Measurements from ENCODE around the gene ABCC8. TPM values are rescaled to one million over a fixed set of nuclear protein-coding genes. Genes with fewer than 3 reads are reported as not detected.

Gene ABCC8
- total and polyA plus RNA-seq, 5 donors: 0.61 to 6.8 (median 3.7) TPM

DNA sequence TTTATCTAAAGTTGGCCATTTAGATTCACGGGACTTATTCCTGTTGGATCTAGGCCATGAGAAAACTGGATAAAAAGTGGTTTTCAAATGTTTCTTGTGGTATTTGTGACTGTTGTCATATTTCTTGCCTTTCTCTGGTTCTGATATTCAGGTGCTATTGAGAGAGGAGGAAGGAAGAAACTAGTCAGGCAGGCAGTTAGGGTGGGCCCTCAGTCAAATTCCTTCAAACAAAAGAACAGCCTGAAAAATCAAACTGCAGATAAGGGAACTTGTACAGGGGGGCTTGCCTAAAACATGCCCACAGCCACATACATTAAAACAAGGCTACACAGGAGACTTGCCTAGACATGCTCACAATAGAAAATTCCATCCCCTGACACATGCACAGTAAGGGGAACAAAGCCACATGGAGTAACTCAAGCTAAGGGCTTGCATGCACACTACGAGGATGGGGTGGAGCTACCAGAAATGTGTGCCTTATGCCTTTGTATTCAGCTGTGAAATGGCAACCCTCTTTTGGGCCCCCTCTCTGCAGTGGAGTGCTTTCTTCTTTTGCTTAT, 106.9 kb downstream of the ABCC8 start:
- no peak overlapping the region for H3K27ac ChIP-seq (ENCODE audit: low read length)
- intact Hi-C loops (cut with DNase I): loop anchor here in 1 of 4 donors (10.0 kb wide), 1 partner anchor 135 kb away; no protein-coding TSS in a partner anchor
- H3K9me3 ChIP-seq (ENCODE audit: control insufficient read depth, low read length): peaks cover 18% of the 10 kb centered on the region
- no peak overlapping the region for H3K4me3 ChIP-seq (ENCODE audit: low read length)
- H3K27me3 ChIP-seq (ENCODE audit: control insufficient read depth, insufficient read depth): no peaks in the 10 kb centered on the region
- DNase-seq (no peak), ATAC-seq (no peak)
- no peaks in the 10 kb centered on the region for H3K4me1 ChIP-seq (ENCODE audit: control insufficient read depth, insufficient read depth, low read length)
- 85% methylated on average over 2 of the region's 2 CpGs for WGBS

DNA sequence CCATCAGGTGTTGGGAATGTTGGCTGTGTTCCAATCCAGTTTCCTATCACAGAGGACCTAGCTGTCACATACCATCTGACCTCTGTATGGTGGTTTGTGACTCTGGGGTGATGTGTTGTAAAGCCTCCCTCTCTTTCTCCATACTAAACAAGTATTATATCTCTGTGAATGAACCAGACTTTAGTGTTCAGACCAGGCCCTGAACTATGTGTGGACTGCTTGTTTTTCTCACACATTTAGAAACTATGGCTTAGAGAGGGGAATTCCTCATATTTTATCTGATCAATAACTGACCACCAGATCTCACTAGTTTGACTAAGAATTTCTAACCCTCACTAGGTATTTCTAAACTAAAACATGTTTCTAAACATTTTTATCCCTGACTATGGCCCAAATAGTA, 107.6 kb downstream of the ABCC8 start:
- Histone ChIP-seq H3K27ac (ENCODE audit: low read length) (no peak overlapping the region), H3K4me1 (ENCODE audit: control insufficient read depth, insufficient read depth, low read length) (no peaks in the 10 kb centered on the region), H3K27me3 (ENCODE audit: control insufficient read depth, insufficient read depth) (no peaks in the 10 kb centered on the region), H3K4me3 (ENCODE audit: low read length) (no peak overlapping the region), H3K9me3 (ENCODE audit: control insufficient read depth, low read length) (peaks cover 18% of the 10 kb centered on the region)
- intact Hi-C loops (cut with DNase I): no loop called here
- DNase-seq: no peak
- ATAC-seq: no peak

DNA sequence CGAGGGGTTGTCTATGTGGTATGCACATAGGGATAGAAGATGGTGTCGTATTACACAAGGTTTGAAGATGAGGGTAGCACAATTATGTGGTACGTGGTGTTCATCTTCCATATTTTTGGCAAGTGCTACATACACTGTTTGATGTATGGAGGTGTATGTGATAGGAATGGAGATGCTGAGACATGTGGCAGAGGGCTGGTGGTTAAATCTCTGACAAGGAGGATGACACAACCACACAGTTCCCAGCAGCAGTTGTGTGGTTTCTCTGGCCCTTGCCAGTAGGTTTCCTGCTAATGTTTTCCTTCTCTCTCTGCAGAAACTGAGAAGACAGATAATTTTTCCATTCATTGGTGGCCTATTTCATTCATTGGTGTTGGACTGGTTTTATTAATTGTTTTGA, 108.1 kb downstream of the ABCC8 start:
- Histone ChIP-seq H3K27ac (ENCODE audit: low read length) (no peak overlapping the region), H3K4me3 (ENCODE audit: low read length) (no peak overlapping the region), H3K4me1 (ENCODE audit: control insufficient read depth, insufficient read depth, low read length) (no peaks in the 10 kb centered on the region), H3K27me3 (ENCODE audit: control insufficient read depth, insufficient read depth) (no peaks in the 10 kb centered on the region), H3K9me3 (ENCODE audit: control insufficient read depth, low read length) (peaks cover 18% of the 10 kb centered on the region)
- intact Hi-C loops (cut with DNase I): no loop called here
- DNase-seq (no peak), ATAC-seq (no peak)
- 92% methylated on average over 3 of the region's 3 CpGs for WGBS

DNA sequence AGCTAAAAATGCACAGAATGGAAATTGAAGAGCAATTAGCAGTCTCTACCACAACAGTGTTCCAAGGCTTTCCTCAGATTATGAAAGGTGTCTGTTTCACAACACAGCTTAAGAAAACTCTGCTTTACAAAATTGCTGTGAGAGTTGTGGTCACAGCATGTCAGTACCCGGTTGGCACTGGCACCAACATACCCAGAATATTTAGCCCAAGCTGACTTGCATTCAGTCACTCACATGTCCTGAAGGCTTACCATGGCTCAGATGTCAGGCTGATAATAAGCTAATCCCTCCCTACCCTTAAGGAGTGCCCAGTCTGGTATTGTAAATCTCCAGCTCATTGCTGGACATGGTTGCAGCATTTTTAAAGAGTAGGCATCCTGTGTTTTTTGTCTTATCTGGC, 110.2 kb downstream of the ABCC8 start:
- intact Hi-C loops (cut with DNase I): no loop called here
- 83% methylated on average over 1 of the region's 1 CpG for WGBS
- H3K27me3 ChIP-seq (ENCODE audit: control insufficient read depth, insufficient read depth): no peaks in the 10 kb centered on the region
- H3K27ac ChIP-seq (ENCODE audit: low read length): no peak overlapping the region
- H3K4me3 ChIP-seq (ENCODE audit: low read length): no peak overlapping the region
- no peak for ATAC-seq
- no peak for DNase-seq
- no peaks in the 10 kb centered on the region for H3K4me1 ChIP-seq (ENCODE audit: control insufficient read depth, insufficient read depth, low read length)
- H3K9me3 ChIP-seq (ENCODE audit: control insufficient read depth, low read length): peaks cover 5% of the 10 kb centered on the region

- Histone ChIP-seq H3K4me1 (ENCODE audit: control insufficient read depth, insufficient read depth, low read length) (no peaks in the 10 kb centered on the region), H3K27ac (ENCODE audit: low read length) (no peak overlapping the region), H3K27me3 (ENCODE audit: control insufficient read depth, insufficient read depth) (no peaks in the 10 kb centered on the region), H3K4me3 (ENCODE audit: low read length) (no peak overlapping the region), H3K9me3 (ENCODE audit: control insufficient read depth, low read length) (no peaks in the 10 kb centered on the region)
- intact Hi-C loops (cut with DNase I): no loop called here
- 36% methylated on average over 3 of the region's 3 CpGs for WGBS
- peak in 2 of 3 donors; percentile 28 to 53 for DNase-seq
- peak; percentile 46 to 52 for ATAC-seq
Measured at GRCh38 chr11:17354601-17354991, 122.0 kb downstream of the ABCC8 start.

DNA sequence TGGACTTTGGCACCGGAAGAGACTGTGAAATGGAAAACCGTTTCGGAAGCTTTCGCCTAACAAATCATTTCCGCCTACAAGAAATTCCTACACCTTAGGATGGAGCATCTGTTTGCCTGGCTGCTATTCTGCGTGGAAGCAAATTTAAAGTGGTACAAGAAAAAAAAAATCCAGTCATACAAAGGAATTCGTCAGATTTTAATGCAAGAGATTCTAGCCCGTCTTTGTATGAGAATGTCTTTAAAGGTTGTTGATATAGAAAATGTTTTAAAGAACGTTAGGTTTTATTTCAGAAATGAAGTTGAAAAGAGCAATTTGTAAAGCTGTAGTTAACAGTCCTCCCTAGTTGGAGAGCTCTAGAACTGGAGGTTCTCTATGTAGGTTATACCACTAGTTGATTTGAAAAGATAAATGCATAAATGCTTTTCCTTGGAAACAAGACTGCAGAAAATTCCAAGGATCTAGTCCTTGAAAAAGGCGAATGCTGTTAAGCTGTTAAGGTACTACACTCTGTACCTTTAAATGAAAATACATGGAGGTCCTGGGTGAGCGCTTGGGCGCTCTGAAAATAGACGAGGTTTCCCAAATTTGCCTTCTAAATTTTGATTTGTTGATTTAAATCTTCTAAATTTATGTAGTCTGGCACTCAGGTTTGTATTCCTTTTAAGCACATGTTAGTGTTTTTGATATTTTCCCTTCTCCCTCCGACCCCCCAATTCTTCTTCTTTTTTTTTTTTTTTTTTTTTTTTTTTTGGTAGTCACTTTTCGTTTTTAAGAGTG, 122.6 kb downstream of the ABCC8 start:
- intact Hi-C loops (cut with DNase I): no loop called here

DNA sequence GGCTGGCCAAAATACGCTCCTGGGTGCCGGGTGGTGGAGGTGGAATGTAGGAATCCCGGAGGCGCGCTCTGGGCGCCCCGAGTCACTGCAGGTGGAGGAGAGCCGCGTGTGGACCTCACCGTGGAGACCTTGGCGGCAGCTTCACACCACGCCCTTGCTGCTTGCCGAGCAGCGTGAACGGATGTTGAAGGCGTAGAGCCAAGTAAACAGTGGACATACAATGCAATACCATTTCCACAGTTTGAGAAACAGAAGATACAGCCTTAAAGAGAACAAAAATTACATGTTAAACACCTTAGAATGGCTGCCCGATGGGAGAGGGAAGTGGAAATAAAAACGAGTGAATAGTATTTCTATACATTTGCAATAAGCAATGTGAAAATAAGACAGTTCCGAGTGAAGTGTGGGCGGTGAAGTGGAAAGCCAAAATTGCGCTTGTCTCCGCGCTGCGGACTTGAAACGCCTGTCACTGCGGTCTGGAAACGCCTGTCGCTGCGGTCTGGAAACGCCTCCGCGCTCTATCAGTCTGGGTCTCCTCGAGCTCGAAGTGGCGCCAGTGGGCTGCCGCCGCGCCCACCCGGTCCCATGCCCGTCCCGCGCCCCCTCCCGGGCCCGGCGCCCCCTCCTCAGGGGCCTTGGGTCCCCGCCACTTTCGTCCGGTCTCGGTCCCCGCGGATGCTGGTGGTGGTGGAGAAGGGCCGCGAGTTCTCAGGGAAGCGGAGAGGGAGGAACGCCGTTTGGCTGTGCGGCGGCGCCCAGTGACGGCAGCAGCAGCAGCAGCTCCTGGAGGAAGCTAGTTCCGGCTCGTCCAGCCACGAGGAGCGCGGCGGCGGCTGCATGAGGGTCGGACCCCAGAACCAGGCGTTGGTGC, 123.5 kb downstream of the ABCC8 start:
- intact Hi-C loops (cut with DNase I): no loop called here

More for the DNA sequence above, 122.6 kb downstream of the ABCC8 start:
- WGBS: 6% methylated on average over 15 of the region's 15 CpGs
- H3K27me3 ChIP-seq (ENCODE audit: control insufficient read depth, insufficient read depth): no peaks in the 10 kb centered on the region
- no peak for DNase-seq
- H3K4me3 ChIP-seq (ENCODE audit: low read length): peak overlapping the region; percentile 49
- H3K27ac ChIP-seq (ENCODE audit: low read length): no peak overlapping the region
- H3K4me1 ChIP-seq (ENCODE audit: control insufficient read depth, insufficient read depth, low read length): no peaks in the 10 kb centered on the region
- no peak for ATAC-seq
- H3K9me3 ChIP-seq (ENCODE audit: control insufficient read depth, low read length): no peaks in the 10 kb centered on the region

GRCh38 chr11:17351510-17352176, 125.0 kb downstream of the ABCC8 start, which contains the start of gene NCR3LG1:
Gene NCR3LG1 (plus strand): TSS chr11:17351800. CDS start chr11:17351970, 170 bp downstream.
- peak within 1 kb of the TSS; percentile 49 for H3K4me3 ChIP-seq (ENCODE audit: low read length)
- H3K27ac ChIP-seq (ENCODE audit: low read length): no peak within 1 kb of the TSS
- no peaks in the 10 kb centered on the region for H3K9me3 ChIP-seq (ENCODE audit: control insufficient read depth, low read length)
- ATAC-seq (peak; percentile 66 to 73), DNase-seq (peak; percentile 72 to 83 (median 78))
- under 1% methylated on average over 61 of the region's 61 CpGs for WGBS
- intact Hi-C loops (cut with DNase I): no loop called here
- no peaks in the 10 kb centered on the region for H3K27me3 ChIP-seq (ENCODE audit: control insufficient read depth, insufficient read depth)
- no peaks in the 10 kb centered on the region for H3K4me1 ChIP-seq (ENCODE audit: control insufficient read depth, insufficient read depth, low read length)

More for the DNA sequence above, 123.5 kb downstream of the ABCC8 start:
- Histone ChIP-seq H3K9me3 (ENCODE audit: control insufficient read depth, low read length) (no peaks in the 10 kb centered on the region), H3K4me1 (ENCODE audit: control insufficient read depth, insufficient read depth, low read length) (no peaks in the 10 kb centered on the region), H3K4me3 (ENCODE audit: low read length) (peak overlapping the region; percentile 49), H3K27me3 (ENCODE audit: control insufficient read depth, insufficient read depth) (no peaks in the 10 kb centered on the region), H3K27ac (ENCODE audit: low read length) (peak overlapping the region; percentile 56)
- under 1% methylated on average over 69 of the region's 69 CpGs for WGBS
- ATAC-seq (peak; percentile 90 to 91), DNase-seq (peak; percentile 88 to 92 (median 91))

DNA sequence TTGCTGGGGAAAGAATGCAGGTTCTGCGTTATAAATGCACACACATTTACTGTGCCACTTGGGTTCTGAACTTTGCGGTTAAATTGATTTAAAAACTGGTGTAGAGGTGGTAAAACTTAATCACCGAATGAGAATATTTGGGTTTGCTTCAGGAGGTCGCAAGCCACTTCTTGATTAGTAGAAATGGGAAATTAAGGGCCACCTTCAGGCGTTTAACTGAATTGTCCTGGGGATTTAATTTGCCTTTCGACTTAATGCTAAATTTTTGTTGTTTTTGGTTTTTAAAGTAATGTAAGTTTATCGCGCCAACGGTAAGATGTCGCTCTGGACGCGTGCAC, 125.5 kb downstream of the ABCC8 start:
- WGBS: 23% methylated on average over 12 of the region's 12 CpGs
- no peak for DNase-seq
- Histone ChIP-seq H3K4me1 (ENCODE audit: control insufficient read depth, insufficient read depth, low read length) (no peaks in the 10 kb centered on the region), H3K9me3 (ENCODE audit: control insufficient read depth, low read length) (no peaks in the 10 kb centered on the region), H3K27me3 (ENCODE audit: control insufficient read depth, insufficient read depth) (no peaks in the 10 kb centered on the region), H3K4me3 (ENCODE audit: low read length) (peak overlapping the region; percentile 49), H3K27ac (ENCODE audit: low read length) (no peak overlapping the region)
- ATAC-seq: no peak
- intact Hi-C loops (cut with DNase I): no loop called here

DNA sequence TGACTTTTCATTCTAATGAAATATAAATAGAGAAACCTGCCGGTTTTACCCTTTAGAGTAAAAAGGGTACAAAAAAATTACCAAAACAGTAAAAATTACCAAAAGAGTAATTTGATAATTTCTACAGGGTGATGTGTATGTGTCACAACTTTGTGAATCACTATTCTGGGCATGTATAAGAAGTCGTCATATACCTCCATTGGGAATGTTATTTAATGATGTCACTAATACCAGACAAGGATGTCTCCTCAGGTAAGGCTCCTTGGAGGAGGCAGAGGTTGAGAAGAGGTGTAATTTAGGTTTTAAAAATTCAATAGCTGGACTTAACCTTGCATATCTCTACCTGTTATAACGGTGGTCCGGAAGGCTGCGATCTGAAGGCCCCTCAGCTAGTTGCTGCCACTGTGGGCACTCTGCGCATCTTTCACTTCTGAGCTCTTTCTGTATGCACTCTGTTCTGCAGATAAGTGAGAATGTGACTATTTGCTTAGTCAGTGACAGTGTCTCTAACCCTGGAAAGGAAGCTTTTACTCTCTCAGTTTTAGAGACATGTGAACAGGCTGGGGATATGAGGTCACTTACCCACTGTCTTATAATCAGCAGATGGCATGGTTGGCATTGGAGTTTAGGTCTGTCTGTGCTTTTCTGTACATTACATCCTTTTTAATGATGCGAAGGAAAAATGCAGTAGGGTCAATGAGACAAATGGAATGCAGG, 126.0 kb downstream of the ABCC8 start:
- Histone ChIP-seq H3K27me3 (ENCODE audit: control insufficient read depth, insufficient read depth) (no peaks in the 10 kb centered on the region), H3K4me3 (ENCODE audit: low read length) (no peak overlapping the region), H3K27ac (ENCODE audit: low read length) (no peak overlapping the region), H3K9me3 (ENCODE audit: control insufficient read depth, low read length) (no peaks in the 10 kb centered on the region), H3K4me1 (ENCODE audit: control insufficient read depth, insufficient read depth, low read length) (no peaks in the 10 kb centered on the region)
- DNase-seq (no peak), ATAC-seq (no peak)
- WGBS: 93% methylated on average over 7 of the region's 7 CpGs
- intact Hi-C loops (cut with DNase I): no loop called here
